ENCODE results near the gene RBL1.
"Not testable (repeated sequence)": the region's sequence is repeated elsewhere in the genome, so short reads cannot be mapped to it uniquely, and the experiment has no call there.

- TF ChIP-seq CTCF, POLR2A, EP300 (IDR thresholded peaks at IDR 0.05): not testable (repeated sequence)
Measured at GRCh38 chr20:37012631-37013030, 83.2 kb downstream of the RBL1 start.
